Kasumi-1 (cell line): ENCODE results near the gene CPT1B.
A peak's percentile ranks its signal among the peaks of the same experiment; 100 is the strongest.
"Not testable (repeated sequence)": the region's sequence is repeated elsewhere in the genome, so short reads cannot be mapped to it uniquely, and the experiment has no call there.

Experiments
- DNase-seq, 2 experiments: peaks; one replicate each; lab custom pipeline; 2025; lab: John Stamatoyannopoulos, UW

The CPT1B gene

GRCh38 chr22:50527921-50528681, 50.1 kb downstream of the CPT1B start:
- no peak for DNase-seq

DNA sequence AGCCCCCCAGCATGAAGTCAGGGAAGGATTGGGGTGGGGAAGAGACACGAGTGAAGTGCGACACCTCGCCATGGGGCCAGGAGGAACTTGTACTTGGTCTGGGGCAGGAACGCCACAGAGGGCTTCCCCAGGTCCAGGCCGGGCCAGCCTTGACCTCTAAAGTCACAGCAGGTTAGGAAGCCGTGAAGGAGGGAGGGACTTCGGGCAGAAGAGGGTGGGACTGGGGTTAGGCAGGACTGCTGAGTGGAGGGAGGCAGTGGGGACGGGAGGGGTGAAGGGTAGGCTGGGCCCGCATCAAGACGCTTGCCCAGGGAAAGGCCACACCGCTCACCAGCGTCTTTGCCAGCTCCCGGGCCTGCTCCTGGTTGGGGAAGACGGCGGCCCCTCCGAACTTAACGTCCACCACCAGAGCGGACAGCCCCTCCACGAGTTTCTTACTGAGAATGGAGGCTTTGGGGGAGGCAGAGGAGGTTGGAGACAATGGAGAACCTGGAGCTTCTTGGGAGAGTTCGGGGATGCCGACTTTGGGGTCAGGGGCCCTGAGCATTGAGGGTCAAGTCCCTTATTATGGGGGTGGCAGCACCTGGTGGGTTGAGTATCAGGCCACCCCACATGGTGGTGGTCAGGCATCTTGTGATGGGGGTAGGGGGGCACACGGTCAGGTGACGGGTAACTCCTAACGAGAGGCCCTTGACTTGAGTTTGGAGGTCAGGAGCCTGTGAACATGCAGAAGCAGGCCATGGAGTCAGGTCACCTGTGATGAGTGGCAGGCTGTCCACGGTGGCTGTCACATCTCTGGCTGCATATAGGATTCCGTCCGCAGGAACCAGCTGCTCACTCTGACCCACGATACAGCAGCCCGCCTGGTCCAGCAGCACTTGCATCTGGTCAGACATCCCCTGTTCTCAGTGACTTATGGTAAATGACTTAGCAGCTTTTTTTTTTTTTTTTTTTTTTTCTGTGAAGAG, 51.1 kb downstream of the CPT1B start:
- DNase-seq = peak; percentile 75 to 84

- peak; percentile 61 to 66 for DNase-seq
Observed at GRCh38 chr22:50526108-50526833, 52.0 kb downstream of the CPT1B start.

- DNase-seq = no peak
Observed at GRCh38 chr22:50525858-50526107, 52.4 kb downstream of the CPT1B start.

DNA sequence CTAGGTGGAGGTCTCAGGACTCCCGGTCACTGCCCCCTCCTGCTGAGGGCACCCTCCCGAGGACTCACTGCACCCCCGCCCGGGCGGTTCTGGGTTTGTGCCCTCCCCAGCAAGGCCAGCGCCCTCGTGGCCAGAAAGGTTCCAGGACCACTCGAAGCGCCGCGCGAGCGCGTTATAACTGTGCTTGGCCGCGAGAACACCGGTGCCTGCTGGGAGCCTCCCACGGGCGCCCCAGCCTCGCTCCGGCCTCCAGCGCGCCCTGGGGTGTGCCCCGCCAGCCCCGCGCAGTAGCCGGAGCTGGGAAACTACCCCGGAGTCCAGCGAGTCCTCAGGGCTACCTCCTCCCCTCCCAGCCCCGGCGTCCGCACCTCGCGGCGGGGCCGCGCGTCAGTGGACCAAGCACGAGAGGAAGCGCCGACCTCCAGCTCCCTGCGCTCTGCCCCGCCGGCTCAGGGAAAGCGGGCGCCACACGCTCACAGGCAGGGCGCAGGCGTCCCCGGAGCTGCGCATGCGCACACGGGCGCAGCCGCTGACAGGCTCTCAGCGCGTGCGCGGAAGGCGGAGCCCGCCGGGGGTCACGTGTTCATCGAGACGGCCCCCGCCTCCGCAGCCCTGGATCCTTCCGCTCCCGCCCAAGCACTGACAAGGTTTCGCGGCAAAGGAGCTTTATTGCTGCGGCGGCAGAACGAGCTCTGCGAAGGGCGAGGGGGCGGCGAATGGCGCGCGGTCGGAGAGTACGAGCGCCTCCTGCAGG, 52.9 kb downstream of the CPT1B start, which contains the start of gene SCO2:
SCO2 (minus strand) TSS at position 495 of the 754 bp plus-strand sequence. CDS start 1,187 bp downstream, outside the sequence.
- DNase-seq = peak; percentile 90 to 91

- DNase-seq = peak; percentile 25 to 33
Observed at GRCh38 chr22:50524676-50525103, 53.5 kb downstream of the CPT1B start.

- no peak for DNase-seq
Observed at GRCh38 chr22:50523806-50524675, 54.2 kb downstream of the CPT1B start.

- DNase-seq = no peak
Observed at GRCh38 chr22:50523458-50523805, 54.8 kb downstream of the CPT1B start.

DNA sequence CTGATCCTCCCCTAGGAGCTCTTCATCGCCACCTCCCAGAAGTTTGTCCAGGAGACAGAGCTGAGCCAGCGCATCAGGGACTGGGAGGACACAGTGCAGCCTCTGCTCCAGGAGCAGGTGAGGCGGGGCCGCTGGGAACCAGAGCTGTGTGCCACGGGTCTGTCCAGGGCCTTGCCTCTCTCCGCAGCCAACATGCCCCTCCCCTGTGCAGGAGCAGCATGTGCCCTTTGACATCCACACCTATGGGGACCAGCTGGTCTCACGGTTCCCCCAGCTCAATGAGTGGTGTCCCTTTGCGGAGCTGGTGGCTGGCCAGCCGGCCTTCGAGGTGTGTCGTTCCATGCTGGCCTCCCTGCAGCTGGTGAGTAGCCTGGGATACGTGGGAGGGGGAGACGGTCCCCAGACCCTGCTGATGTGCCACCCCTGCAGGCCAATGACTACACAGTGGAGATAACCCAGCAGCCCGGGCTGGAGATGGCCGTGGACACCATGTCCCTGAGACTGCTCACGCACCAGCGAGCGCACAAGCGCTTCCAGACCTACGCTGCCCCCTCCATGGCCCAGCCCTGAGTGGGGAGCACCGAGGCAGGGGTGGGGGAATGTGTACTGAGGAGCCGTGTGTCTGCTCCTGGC, 55.3 kb downstream of the CPT1B start:
- no peak for DNase-seq

GRCh38 chr22:50522208-50522805, 55.9 kb downstream of the CPT1B start:
- DNase-seq = no peak

- DNase-seq = no peak
Observed at GRCh38 chr22:50521710-50522109, 56.5 kb downstream of the CPT1B start.

- no peak for DNase-seq
Observed at GRCh38 chr22:50520826-50521453, 57.3 kb downstream of the CPT1B start.

GRCh38 chr22:50520184-50520583, 58.0 kb downstream of the CPT1B start:
- DNase-seq = not testable (repeated sequence)

DNA sequence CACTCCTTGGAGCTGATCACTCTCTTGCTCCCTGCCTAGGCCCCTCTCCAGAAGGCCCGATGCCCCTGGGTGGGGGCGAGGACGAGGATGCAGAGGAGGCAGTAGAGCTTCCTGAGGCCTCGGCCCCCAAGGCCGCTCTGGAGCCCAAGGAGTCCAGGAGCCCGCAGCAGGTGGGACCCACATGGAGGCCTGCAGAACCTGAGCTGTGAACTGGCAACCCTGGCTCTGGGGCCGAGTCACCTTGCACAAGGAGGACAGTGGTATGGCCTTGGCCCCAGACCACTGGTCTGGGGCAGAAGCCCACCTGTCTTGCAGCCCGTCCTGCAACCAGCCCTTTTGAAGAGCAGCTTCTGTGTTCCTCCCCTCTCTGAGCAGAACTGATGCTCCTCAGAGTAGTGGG, 59.1 kb downstream of the CPT1B start:
- DNase-seq = no peak
